ENCODE measurements around the gene PRPF4. TPM values are rescaled to one million over a fixed set of nuclear protein-coding genes. Genes with fewer than 3 reads are reported as not detected.
A peak's percentile ranks its signal among the peaks of the same experiment; 100 is the strongest.

Gene PRPF4
- total and polyA plus RNA-seq, 9 of the 15 experiments (the other 6 are each of a cell fraction or from before 2014, with no cell fraction given): 25.8 to 66.0 (median 39.8) TPM

- TF ChIP-seq TSHZ1 (CRISPR knock-in tag; IDR thresholded peaks at IDR 0.05) (no peak), E2F8 (IDR thresholded peaks at IDR 0.05; ENCODE audit: low read depth, partially characterized antibody) (peak; percentile 90), ZEB2 (IDR thresholded peaks at IDR 0.05) (no peak), ZNF609 (CRISPR knock-in tag; IDR thresholded peaks at IDR 0.05; ENCODE audit: borderline replicate concordance) (no peak), ZNF740 (CRISPR knock-in tag; IDR thresholded peaks at IDR 0.05) (peak; percentile 84), ZNF740 (tag; IDR thresholded peaks at IDR 0.05) (peak in 1 of 2 experiments; percentile 86; a peak in 2 of 4 replicates), RFX7 (CRISPR knock-in tag; IDR thresholded peaks at IDR 0.05) (no peak), ZNF133 (CRISPR knock-in tag; IDR thresholded peaks at IDR 0.05) (no peak), ZBTB12 (CRISPR knock-in tag; IDR thresholded peaks at IDR 0.05) (peak; percentile 92)
Measured at GRCh38 chr9:113275157-113276131, at the start of gene PRPF4, which contains the start of gene CDC26 (continued).

Measured in K562 (cell line).